Right lobe of liver (tissue), 6 donors: Measurements from ENCODE around the gene SP1. TPM values are rescaled to one million over a fixed set of nuclear protein-coding genes. Genes with fewer than 3 reads are reported as not detected.
A peak's percentile ranks its signal among the peaks of the same experiment; 100 is the strongest.
"Not testable (repeated sequence)": the region's sequence is repeated elsewhere in the genome, so short reads cannot be mapped to it uniquely, and the experiment has no call there.

Source experiments
- ATAC-seq, 4 donors: fragments of 200-7000 bp; cut with Tn5 transposase; one replicate each; pipeline ENCODE4 v1.9.1; 2020; ENCODE audit warnings: mild to moderate bottlenecking in 4 of 4, moderate library complexity in 4 of 4
- DNase-seq, 3 donors: peaks; one replicate each; pipeline ENCODE4 v3.0.0-alpha.2; 2020
- H3K27ac ChIP-seq, 3 donors: fragments of 200-600 bp; one replicate each; pipeline ENCODE4 v1.8.0; 2022
- H3K27me3 ChIP-seq, 2 donors: fragments of 200-600 bp; one replicate each; pipeline ENCODE4 v1.8.0; 2022
- H3K36me3 ChIP-seq, 4 donors: fragments of 200-600 bp; sonication (generic) in 1 of 4; one replicate each; pipeline versions ENCODE4 v1.5.1 to v1.8.0; 2017 to 2022; ENCODE audit warnings: control low read depth in 1 of 4
- H3K4me1 ChIP-seq, 4 donors: fragments of 200-600 bp; sonication (generic) in 1 of 4; one replicate each; pipeline versions ENCODE4 v1.5.1 to v1.8.0; 2017 to 2022; ENCODE audit warnings: control low read depth in 1 of 4
- H3K4me3 ChIP-seq, 3 donors: fragments of 200-600 bp; one replicate each; pipeline ENCODE4 v1.8.0; 2022
- H3K9me3 ChIP-seq, 4 donors: fragments of 200-600 bp; sonication (generic) in 1 of 4; one replicate each; pipeline versions ENCODE4 v1.5.1 to v1.8.0; 2017 to 2022; ENCODE audit warnings: control low read depth in 1 of 4
- POLR2A ChIP-seq: fragments of 450-650 bp; IDR thresholded peaks from one replicate; pipeline ENCODE4 v1.6.1; 2017; ENCODE audit warnings: antibody characterized with exemption, mild to moderate bottlenecking
- WGBS: methylation state at CpG from one replicate; pipeline ENCODE4 v1.1.6; 2018; ENCODE audit warnings: low coverage, low lambda C conversion rate; ENCODE audit not compliant: insufficient coverage; ENCODE audit errors: missing lambda C conversion rate; 5-methylcytosine and 5-hydroxymethylcytosine counted together
- intact Hi-C, 2 donors: fragments of 100-400 bp; cut with DNase I; formaldehyde crosslinking; loops; one replicate each; pipeline versions ENCODE4 v1.11.2 to v1.14.1; 2022
- total RNA-seq, 6 experiments: library from RNA; depleted of rRNA in 2 of 6; stranded (reverse); fragments of >200 nt in 2 of 6; fragmentation: NEBNext Ultra II Directional in 3 of 6; extraction: Animal tissue kit (Norgen Biotek cat#: 25700) in 3 of 6; gene quantifications; one replicate each; pipeline versions ENCODE4 v1.1.0 to v1.2.4, GENCODE V29; 2016 to 2023
- TF ChIP-seq, protein P1 (sequence below), 4 donors: fragments of 200-600 bp in 3 of 4; fragments of 450-650 bp in 1 of 4; IDR thresholded peaks; one replicate each; pipeline versions ENCODE4 v1.5.1 to v1.8.0; 2016 to 2022; ENCODE audit warnings: antibody characterized with exemption in 4 of 4, mild to moderate bottlenecking in 2 of 4
- donor health status: DM: no; HTN: yes; CAD: no.
- donor health status: DM: no; HTN: no; CAD: no.
- donor health status: DM: no; HTN: no; CAD: no.
- donor health status: DM: no; HTN: yes; CAD: no.
- donor health status: DM: no; HTN: yes; CAD: no.

SP1 gene
- total RNA-seq, 6 experiments from 2014 or later = 20.3 to 29.2 (median 23.9) TPM

DNA sequence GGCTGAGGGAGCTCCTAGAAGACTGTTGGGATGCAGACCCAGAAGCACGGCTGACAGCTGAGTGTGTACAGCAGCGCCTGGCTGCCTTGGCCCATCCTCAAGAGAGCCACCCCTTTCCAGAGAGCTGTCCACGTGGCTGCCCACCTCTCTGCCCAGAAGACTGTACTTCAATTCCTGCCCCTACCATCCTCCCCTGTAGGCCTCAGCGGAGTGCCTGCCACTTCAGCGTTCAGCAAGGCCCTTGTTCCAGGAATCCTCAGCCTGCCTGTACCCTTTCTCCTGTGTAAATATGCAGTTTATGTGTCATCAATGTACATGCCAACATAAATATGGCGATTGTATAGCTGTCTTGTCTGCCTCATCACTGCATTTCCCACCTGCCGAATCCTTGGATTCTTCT lies 51.2 kb downstream of the SP1 start:
- WGBS = 79% methylated on average over 2 of the region's 7 CpGs
- ATAC-seq = peak in 2 of 4 donors; percentile 12 to 25
- Histone ChIP-seq H3K9me3 (no peaks in the 10 kb centered on the region), H3K36me3 (no peaks in the 10 kb centered on the region), H3K27ac (no peak overlapping the region), H3K4me1 (no peaks in the 10 kb centered on the region), H3K27me3 (no peaks in the 10 kb centered on the region), H3K4me3 (no peak overlapping the region)
- intact Hi-C loops = no loop called here
- no peak for DNase-seq
- TF ChIP-seq, protein P1, sequence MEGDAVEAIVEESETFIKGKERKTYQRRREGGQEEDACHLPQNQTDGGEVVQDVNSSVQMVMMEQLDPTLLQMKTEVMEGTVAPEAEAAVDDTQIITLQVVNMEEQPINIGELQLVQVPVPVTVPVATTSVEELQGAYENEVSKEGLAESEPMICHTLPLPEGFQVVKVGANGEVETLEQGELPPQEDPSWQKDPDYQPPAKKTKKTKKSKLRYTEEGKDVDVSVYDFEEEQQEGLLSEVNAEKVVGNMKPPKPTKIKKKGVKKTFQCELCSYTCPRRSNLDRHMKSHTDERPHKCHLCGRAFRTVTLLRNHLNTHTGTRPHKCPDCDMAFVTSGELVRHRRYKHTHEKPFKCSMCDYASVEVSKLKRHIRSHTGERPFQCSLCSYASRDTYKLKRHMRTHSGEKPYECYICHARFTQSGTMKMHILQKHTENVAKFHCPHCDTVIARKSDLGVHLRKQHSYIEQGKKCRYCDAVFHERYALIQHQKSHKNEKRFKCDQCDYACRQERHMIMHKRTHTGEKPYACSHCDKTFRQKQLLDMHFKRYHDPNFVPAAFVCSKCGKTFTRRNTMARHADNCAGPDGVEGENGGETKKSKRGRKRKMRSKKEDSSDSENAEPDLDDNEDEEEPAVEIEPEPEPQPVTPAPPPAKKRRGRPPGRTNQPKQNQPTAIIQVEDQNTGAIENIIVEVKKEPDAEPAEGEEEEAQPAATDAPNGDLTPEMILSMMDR (IDR thresholded peaks at IDR 0.05) = no peak
- no peak for TF ChIP-seq POLR2A

DNA sequence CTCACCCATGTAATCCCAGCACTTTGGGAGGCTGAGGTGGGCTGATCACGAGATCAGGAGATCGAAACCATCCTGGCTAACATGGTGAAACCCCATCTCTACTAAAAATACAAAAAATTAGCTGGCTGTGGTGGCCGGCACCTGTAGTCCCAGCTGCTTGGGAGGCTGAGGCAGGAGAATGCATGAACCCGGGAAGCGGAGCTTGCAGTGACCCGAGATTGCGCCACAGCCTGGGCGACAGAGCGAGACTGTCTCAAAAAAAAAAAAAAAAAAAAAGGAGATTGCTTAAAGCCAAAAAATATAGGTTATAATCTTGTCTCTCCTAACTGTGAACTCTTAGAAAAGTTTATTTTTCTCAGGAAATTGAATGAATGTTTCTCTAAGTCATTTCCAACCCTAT lies 55.4 kb downstream of the SP1 start:
- H3K4me3 ChIP-seq, H3K4me1 ChIP-seq, H3K27me3 ChIP-seq, H3K9me3 ChIP-seq, H3K36me3 ChIP-seq, DNase-seq, intact Hi-C loops, ATAC-seq, H3K27ac ChIP-seq: not testable (repeated sequence)
- 79% methylated on average over 4 of the region's 9 CpGs for WGBS

DNA sequence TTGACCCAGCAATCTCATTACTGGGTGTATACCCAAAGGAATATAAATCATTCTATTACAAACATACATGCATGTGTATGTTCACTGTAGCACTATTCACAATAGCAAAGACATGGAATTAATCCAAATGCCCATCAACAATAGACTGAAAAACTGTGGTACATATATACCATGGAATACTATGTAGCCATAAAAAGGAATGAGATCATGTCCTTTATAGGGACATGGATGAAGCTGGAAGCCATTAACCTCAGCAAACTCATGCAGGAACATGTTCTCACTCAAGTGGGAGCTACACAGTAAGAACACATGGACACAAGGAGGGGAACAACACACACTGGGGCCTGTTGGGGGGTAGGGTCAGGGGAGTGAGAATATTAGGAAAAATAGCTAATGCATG lies 59.6 kb downstream of the SP1 start:
- H3K9me3 ChIP-seq, H3K4me3 ChIP-seq, H3K36me3 ChIP-seq, ATAC-seq, DNase-seq, intact Hi-C loops, H3K27ac ChIP-seq, H3K27me3 ChIP-seq: not testable (repeated sequence)
- H3K4me1 ChIP-seq = peaks cover 0 to 16% (median 0%) of the 10 kb centered on the region in 4 donors

DNA sequence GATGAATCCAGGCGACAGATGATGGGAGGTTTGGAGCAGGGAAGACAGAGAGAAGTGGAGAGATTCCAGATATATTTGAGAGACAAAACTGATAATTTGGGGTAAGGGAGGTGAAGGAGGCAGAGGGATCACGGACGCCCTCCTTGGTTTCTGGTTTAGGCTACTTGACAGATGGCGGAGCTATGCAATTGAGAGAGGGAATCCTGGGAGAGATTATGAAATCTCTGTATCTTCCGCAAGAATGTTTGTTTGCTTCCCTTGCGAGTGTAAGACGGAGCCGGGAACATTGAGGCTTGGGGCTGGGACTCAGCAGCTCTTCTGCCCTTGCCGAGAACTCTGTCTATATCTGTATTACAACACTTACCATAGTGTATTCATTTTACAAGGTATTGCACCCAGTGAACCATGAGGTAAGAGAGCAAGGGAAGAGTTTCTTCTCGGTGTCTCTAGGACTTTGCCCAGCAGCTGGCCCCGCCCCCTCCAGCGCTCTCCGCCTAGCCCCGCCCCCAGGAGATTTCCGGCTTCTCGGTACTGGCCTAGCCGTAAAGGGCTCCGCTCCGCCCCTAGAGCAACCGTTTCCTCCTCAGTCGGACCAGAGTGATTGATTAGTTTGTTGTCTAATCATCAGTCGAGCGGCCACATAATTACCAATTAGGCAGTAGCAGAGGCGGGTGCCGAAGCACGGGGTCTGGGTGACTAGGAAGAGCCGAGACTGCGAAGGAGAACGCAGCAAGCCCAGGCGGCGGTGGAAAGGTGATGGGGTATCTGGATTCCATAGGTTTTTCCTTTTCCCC lies 61.3 kb downstream of the SP1 start, which contains the start of gene PRR13:
TSS of gene PRR13 (plus strand) at position 695 of the 794 bp plus-strand sequence. CDS start 981 bp downstream, outside the sequence.
- 2% methylated on average over 28 of the region's 31 CpGs for WGBS
- TF ChIP-seq POLR2A = peak; percentile 94
- TF ChIP-seq, protein P1 (IDR thresholded peaks at IDR 0.05) = no peak
- H3K27me3 ChIP-seq = no peaks in the 10 kb centered on the region
- H3K4me1 ChIP-seq = peaks cover 0 to 16% (median 0%) of the 10 kb centered on the region in 4 donors
- H3K9me3 ChIP-seq = no peaks in the 10 kb centered on the region
- peak within 1 kb of the TSS; percentile 83 to 96 (median 88) for H3K27ac ChIP-seq
- intact Hi-C loops = no loop called here
- ATAC-seq (peak; percentile 96 to 98 (median 97)), DNase-seq (peak; percentile 99)
- H3K36me3 ChIP-seq = peaks cover 0 to 9% (median 1%) of the 10 kb centered on the region in 4 donors
- peak within 1 kb of the TSS; percentile 57 to 82 (median 66) for H3K4me3 ChIP-seq

DNA sequence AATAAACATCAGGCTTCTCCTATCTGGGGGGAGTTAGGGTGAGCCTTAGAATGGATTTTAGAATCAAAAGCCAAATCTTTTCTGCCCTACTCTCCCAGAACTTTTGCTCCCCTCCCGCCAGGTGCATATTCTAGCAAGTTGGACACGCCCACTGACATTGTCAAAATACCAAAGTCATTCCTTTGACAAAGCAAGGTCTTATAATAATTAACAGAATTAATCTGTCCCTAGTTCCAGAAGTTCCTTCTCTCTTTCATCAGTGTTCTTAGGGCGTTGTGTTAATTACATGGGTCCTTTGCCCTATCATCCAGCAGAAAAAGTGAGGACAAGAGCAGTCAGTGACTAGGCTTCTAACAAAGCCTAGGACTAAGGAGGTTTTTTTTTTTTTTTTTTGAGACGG lies 64.0 kb downstream of the SP1 start:
- Histone ChIP-seq H3K9me3 (no peaks in the 10 kb centered on the region), H3K4me3 (no peak overlapping the region), H3K4me1 (peaks cover 0 to 16% (median 0%) of the 10 kb centered on the region in 4 donors), H3K27me3 (no peaks in the 10 kb centered on the region), H3K36me3 (peaks cover 0 to 9% (median 1%) of the 10 kb centered on the region in 4 donors), H3K27ac (no peak overlapping the region)
- no peak for TF ChIP-seq POLR2A
- TF ChIP-seq, protein P1 (IDR thresholded peaks at IDR 0.05) = no peak
- DNase-seq (no peak), ATAC-seq (no peak)
- intact Hi-C loops = no loop called here
- WGBS = 89% methylated on average over 3 of the region's 4 CpGs

DNA sequence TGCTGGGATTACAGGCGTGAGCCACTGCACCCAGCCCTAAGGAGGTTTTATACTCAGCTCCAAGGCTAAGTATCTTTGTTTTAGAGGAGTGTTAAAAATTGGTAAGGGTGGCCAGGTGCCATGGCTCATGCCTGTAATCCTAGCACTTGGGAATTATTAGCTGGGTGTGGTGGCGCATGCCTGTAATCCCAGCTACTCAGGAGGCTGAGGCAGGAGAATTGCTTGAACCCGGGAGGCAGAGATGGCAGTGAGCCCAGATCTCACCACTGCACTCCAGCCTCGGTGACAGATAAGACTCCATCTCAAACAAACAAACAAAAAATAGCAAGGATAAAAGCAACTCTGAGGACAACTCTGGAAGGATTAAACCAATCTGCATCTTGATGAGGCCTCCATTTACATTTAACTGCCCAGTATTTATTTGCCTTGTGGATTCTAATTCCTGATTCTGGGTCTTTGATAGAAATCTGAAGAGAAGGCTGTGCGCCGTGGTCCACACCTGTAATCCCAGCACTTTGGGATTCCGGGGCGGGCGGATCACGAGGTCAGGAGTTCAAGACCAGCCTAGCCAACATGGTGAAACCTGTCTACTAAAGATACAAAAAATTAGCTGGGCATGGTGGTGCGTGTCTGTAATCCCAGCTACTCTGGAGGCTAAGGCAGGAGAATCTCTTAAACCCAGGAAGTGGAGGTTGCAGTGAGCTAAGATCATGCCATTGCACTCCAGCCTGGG lies 64.8 kb downstream of the SP1 start:
- H3K27ac ChIP-seq, DNase-seq, H3K9me3 ChIP-seq, H3K4me3 ChIP-seq, H3K27me3 ChIP-seq, H3K36me3 ChIP-seq, intact Hi-C loops, ATAC-seq: not testable (repeated sequence)
- 86% methylated on average over 9 of the region's 11 CpGs for WGBS
- H3K4me1 ChIP-seq = peaks cover 0 to 16% (median 0%) of the 10 kb centered on the region in 4 donors
